ENCODE data around the gene ZNF124. TPM values are rescaled to one million over a fixed set of nuclear protein-coding genes. Genes with fewer than 3 reads are reported as not detected.
A peak's percentile ranks its signal among the peaks of the same experiment; 100 is the strongest.
"Not testable (repeated sequence)": the region's sequence is repeated elsewhere in the genome, so short reads cannot be mapped to it uniquely, and the experiment has no call there.

Gene ZNF124
- total RNA-seq, 2 experiments from 2014 or later: 28.6 to 29.0 TPM

GRCh38 chr1:247189981-247190798 lies 18.4 kb upstream of the ZNF124 start:
- Mint-ChIP-seq H3K4me1 (peaks cover 2% of the 10 kb centered on the region), H3K9me3 (peaks cover 30% of the 10 kb centered on the region), H3K4me3 (no peak overlapping the region), H3K27ac (no peak overlapping the region), H3K36me3 (peaks cover 81% of the 10 kb centered on the region), H3K27me3 (no peaks in the 10 kb centered on the region)
- DNase-seq: no peak
- POLR2A ChIA-PET: interaction anchor here (1.0 kb wide), 1 partner anchor 128 kb away, joined by 3 read pairs; no protein-coding TSS in a partner anchor
- no peak for ATAC-seq (ENCODE audit: low read depth)

GRCh38 chr1:247185667-247186066 lies 13.8 kb upstream of the ZNF124 start:
- Mint-ChIP-seq H3K27ac (no peak overlapping the region), H3K9me3 (peaks cover 22% of the 10 kb centered on the region), H3K36me3 (peaks cover 44% of the 10 kb centered on the region), H3K4me3 (no peak overlapping the region), H3K4me1 (peaks cover 2% of the 10 kb centered on the region), H3K27me3 (no peaks in the 10 kb centered on the region)
- DNase-seq (no peak), ATAC-seq (ENCODE audit: low read depth) (no peak)
- POLR2A ChIA-PET: no interaction called here

GRCh38 chr1:247184254-247184653 lies 12.4 kb upstream of the ZNF124 start:
- Mint-ChIP-seq H3K27ac (no peak overlapping the region), H3K36me3 (peaks cover 31% of the 10 kb centered on the region), H3K27me3 (no peaks in the 10 kb centered on the region), H3K9me3 (peaks cover 19% of the 10 kb centered on the region), H3K4me3 (no peak overlapping the region), H3K4me1 (peaks cover 2% of the 10 kb centered on the region)
- POLR2A ChIA-PET: no interaction called here
- no peak for DNase-seq
- ATAC-seq (ENCODE audit: low read depth): no peak

GRCh38 chr1:247182994-247183393 lies 11.2 kb upstream of the ZNF124 start:
- Mint-ChIP-seq H3K36me3 (peaks cover 26% of the 10 kb centered on the region), H3K27me3 (no peaks in the 10 kb centered on the region), H3K4me1 (peaks cover 2% of the 10 kb centered on the region), H3K27ac (no peak overlapping the region), H3K4me3 (no peak overlapping the region), H3K9me3 (peaks cover 17% of the 10 kb centered on the region)
- DNase-seq (no peak), ATAC-seq (ENCODE audit: low read depth) (no peak)
- POLR2A ChIA-PET: interaction anchor here (1.4 kb wide), 1 partner anchor 10 kb away, joined by 3 read pairs; no protein-coding TSS in a partner anchor

- H3K4me1 Mint-ChIP-seq: peaks cover 1% of the 10 kb centered on the region
- ATAC-seq (ENCODE audit: low read depth): no peak
Observed at GRCh38 chr1:247180581-247180980, 8.8 kb upstream of the ZNF124 start.

GRCh38 chr1:247177755-247178154 lies 5.9 kb upstream of the ZNF124 start:
- H3K27me3 Mint-ChIP-seq: no peaks in the 10 kb centered on the region
- ATAC-seq (ENCODE audit: low read depth) (no peak), DNase-seq (no peak)
- no peak overlapping the region for H3K4me3 Mint-ChIP-seq
- peaks cover 10% of the 10 kb centered on the region for H3K9me3 Mint-ChIP-seq
- peaks cover 9% of the 10 kb centered on the region for H3K36me3 Mint-ChIP-seq
- POLR2A ChIA-PET: no interaction called here
- no peak overlapping the region for H3K27ac Mint-ChIP-seq
- peaks cover 1% of the 10 kb centered on the region for H3K4me1 Mint-ChIP-seq

More at GRCh38 chr1:247180581-247180980, 8.8 kb upstream of the ZNF124 start:
- Mint-ChIP-seq H3K27ac (no peak overlapping the region), H3K36me3 (peaks cover 11% of the 10 kb centered on the region), H3K4me3 (no peak overlapping the region), H3K9me3 (peaks cover 15% of the 10 kb centered on the region), H3K27me3 (no peaks in the 10 kb centered on the region)
- no peak for DNase-seq
- POLR2A ChIA-PET: no interaction called here

- ATAC-seq (ENCODE audit: low read depth) (no peak), DNase-seq (no peak)
- Mint-ChIP-seq H3K4me1 (peaks cover 4% of the 10 kb centered on the region), H3K27ac (no peak overlapping the region), H3K27me3 (no peaks in the 10 kb centered on the region), H3K36me3 (peaks cover 11% of the 10 kb centered on the region), H3K9me3 (peaks cover 9% of the 10 kb centered on the region), H3K4me3 (no peak overlapping the region)
- POLR2A ChIA-PET: no interaction called here
Observed at GRCh38 chr1:247175458-247175857, 3.6 kb upstream of the ZNF124 start.

GRCh38 chr1:247173431-247173830 lies 1.6 kb upstream of the ZNF124 start:
- POLR2A ChIA-PET: interaction anchor here (0.9 to 1.0 kb wide), 2 partner anchors 9 to 37 kb away, joined by 3 to 5 read pairs; no protein-coding TSS in a partner anchor
- Mint-ChIP-seq H3K36me3 (peaks cover 24% of the 10 kb centered on the region), H3K4me1 (peaks cover 4% of the 10 kb centered on the region), H3K4me3 (no peak overlapping the region), H3K9me3 (peaks cover 5% of the 10 kb centered on the region), H3K27me3 (no peaks in the 10 kb centered on the region), H3K27ac (no peak overlapping the region)
- ATAC-seq (ENCODE audit: low read depth) (no peak), DNase-seq (no peak)

- no peak overlapping the region for H3K27ac Mint-ChIP-seq
- no peak overlapping the region for H3K4me3 Mint-ChIP-seq
- H3K4me1 Mint-ChIP-seq: peaks cover 4% of the 10 kb centered on the region
- no peaks in the 10 kb centered on the region for H3K27me3 Mint-ChIP-seq
- peaks cover 5% of the 10 kb centered on the region for H3K9me3 Mint-ChIP-seq
- POLR2A ChIA-PET: interaction anchor here (0.9 to 1.0 kb wide), 2 partner anchors 10 to 37 kb away, joined by 3 to 5 read pairs; no protein-coding TSS in a partner anchor
- DNase-seq (no peak), ATAC-seq (ENCODE audit: low read depth) (no peak)
- H3K36me3 Mint-ChIP-seq: peaks cover 26% of the 10 kb centered on the region
Observed at GRCh38 chr1:247172996-247173395, 1.2 kb upstream of the ZNF124 start.

GRCh38 chr1:247171443-247171842 lies 377 bp downstream of the ZNF124 start:
- DNase-seq, POLR2A ChIA-PET, H3K4me3 Mint-ChIP-seq, H3K27ac Mint-ChIP-seq, H3K27me3 Mint-ChIP-seq, H3K4me1 Mint-ChIP-seq: not testable (repeated sequence)
- Mint-ChIP-seq H3K9me3 (peaks cover 12% of the 10 kb centered on the region), H3K36me3 (peaks cover 39% of the 10 kb centered on the region)
- ATAC-seq (ENCODE audit: low read depth): peak; percentile 79

GRCh38 chr1:247165674-247166073 lies 6.1 kb downstream of the ZNF124 start:
- Mint-ChIP-seq H3K27me3 (no peaks in the 10 kb centered on the region), H3K4me1 (peaks cover 8% of the 10 kb centered on the region), H3K36me3 (peaks cover 79% of the 10 kb centered on the region), H3K27ac (no peak overlapping the region), H3K9me3 (peaks cover 39% of the 10 kb centered on the region), H3K4me3 (no peak overlapping the region)
- no peak for ATAC-seq (ENCODE audit: low read depth)
- POLR2A ChIA-PET: no interaction called here
- DNase-seq: no peak

- H3K9me3 Mint-ChIP-seq: peaks cover 43% of the 10 kb centered on the region
- no peak overlapping the region for H3K27ac Mint-ChIP-seq
- H3K4me3 Mint-ChIP-seq: no peak overlapping the region
- H3K27me3 Mint-ChIP-seq: no peaks in the 10 kb centered on the region
- ATAC-seq (ENCODE audit: low read depth) (no peak), DNase-seq (no peak)
- peaks cover 82% of the 10 kb centered on the region for H3K36me3 Mint-ChIP-seq
- POLR2A ChIA-PET: no interaction called here
- peaks cover 8% of the 10 kb centered on the region for H3K4me1 Mint-ChIP-seq
Observed at GRCh38 chr1:247164694-247165093, 7.1 kb downstream of the ZNF124 start.

- Mint-ChIP-seq H3K27me3 (no peaks in the 10 kb centered on the region), H3K36me3 (peaks cover 81% of the 10 kb centered on the region), H3K27ac (no peak overlapping the region), H3K4me3 (no peak overlapping the region), H3K4me1 (no peaks in the 10 kb centered on the region), H3K9me3 (peaks cover 33% of the 10 kb centered on the region)
- ATAC-seq (ENCODE audit: low read depth) (no peak), DNase-seq (no peak)
- POLR2A ChIA-PET: no interaction called here
Observed at GRCh38 chr1:247156787-247157232, 15.0 kb downstream of the ZNF124 start.

GRCh38 chr1:247147781-247148180 lies 24.0 kb downstream of the ZNF124 start:
- POLR2A ChIA-PET: no interaction called here
- ATAC-seq (ENCODE audit: low read depth): no peak
- H3K4me1 Mint-ChIP-seq: no peaks in the 10 kb centered on the region
- peaks cover 40% of the 10 kb centered on the region for H3K9me3 Mint-ChIP-seq
- no peaks in the 10 kb centered on the region for H3K27me3 Mint-ChIP-seq
- H3K27ac Mint-ChIP-seq: no peak overlapping the region
- H3K36me3 Mint-ChIP-seq: peaks cover 70% of the 10 kb centered on the region
- H3K4me3 Mint-ChIP-seq: no peak overlapping the region
- no peak for DNase-seq
